ENCODE results near the gene GRAP2.

- TF ChIP-seq POLR2A (IDR thresholded peaks at IDR 0.05) (no peak), CTCF (IDR thresholded peaks at IDR 0.05) (no peak)
These were observed 17.8 kb upstream of the GRAP2 start for GRCh38 chr22:39883057-39883456.
